Memory B cell (primary cell): ENCODE results near the gene ASCC3.
A peak's percentile ranks its signal among the peaks of the same experiment; 100 is the strongest.

ENCODE experiments used
- ATAC-seq: fragments of 150-1000 bp; cut with Tn5 transposase; 2 replicates; pipeline ENCODE4 v1.10.0; 2021; ENCODE audit warnings: low read depth, mild to moderate bottlenecking, moderate library complexity
- DNase-seq, 2 donors: peaks; one replicate each; pipeline ENCODE4 v3.0.0; 2022; ENCODE audit warnings: low spot score in 2 of 2
- H3K27ac Mint-ChIP-seq: one replicate; pipeline ENCODE4 v1.8.0; 2022; ENCODE audit warnings: mild to moderate bottlenecking, moderate library complexity, mixed read lengths
- H3K27me3 Mint-ChIP-seq: one replicate; pipeline ENCODE4 v1.8.0; 2022; ENCODE audit warnings: mixed read lengths
- H3K36me3 Mint-ChIP-seq: one replicate; pipeline ENCODE4 v1.8.0; 2022; ENCODE audit warnings: mild to moderate bottlenecking, mixed read lengths
- H3K4me1 Mint-ChIP-seq: one replicate; pipeline ENCODE4 v1.8.0; 2022; ENCODE audit warnings: mixed read lengths
- H3K4me3 Mint-ChIP-seq: one replicate; pipeline ENCODE4 v1.8.0; 2022; ENCODE audit warnings: mild to moderate bottlenecking, moderate library complexity, mixed read lengths
- H3K9me3 Mint-ChIP-seq: one replicate; pipeline ENCODE4 v1.8.0; 2022; ENCODE audit warnings: mixed read lengths

Gene ASCC3

GRCh38 chr6:100712997-100713396 lies 168.1 kb downstream of the ASCC3 start:
- H3K27me3 Mint-ChIP-seq, result no peaks in the 10 kb centered on the region
- H3K36me3 Mint-ChIP-seq, result peaks cover 16% of the 10 kb centered on the region
- H3K9me3 Mint-ChIP-seq, result no peaks in the 10 kb centered on the region
- DNase-seq (no peak), ATAC-seq (no peak)
- H3K4me1 Mint-ChIP-seq, result no peaks in the 10 kb centered on the region
- H3K27ac Mint-ChIP-seq, result peak overlapping the region; percentile 2
- no peak overlapping the region for H3K4me3 Mint-ChIP-seq

GRCh38 chr6:100706491-100706890 lies 174.6 kb downstream of the ASCC3 start:
- DNase-seq, result no peak
- Mint-ChIP-seq H3K9me3 (peaks cover 8% of the 10 kb centered on the region), H3K27me3 (no peaks in the 10 kb centered on the region), H3K4me1 (no peaks in the 10 kb centered on the region), H3K4me3 (no peak overlapping the region), H3K27ac (no peak overlapping the region), H3K36me3 (peaks cover 18% of the 10 kb centered on the region)
- ATAC-seq, result no peak

- Mint-ChIP-seq H3K9me3 (peaks cover 10% of the 10 kb centered on the region), H3K36me3 (peaks cover 28% of the 10 kb centered on the region), H3K4me1 (no peaks in the 10 kb centered on the region), H3K27me3 (no peaks in the 10 kb centered on the region), H3K4me3 (no peak overlapping the region), H3K27ac (no peak overlapping the region)
- DNase-seq (no peak), ATAC-seq (no peak)
These were observed 176.2 kb downstream of the ASCC3 start for GRCh38 chr6:100704961-100705360.

- Mint-ChIP-seq H3K9me3 (peaks cover 15% of the 10 kb centered on the region), H3K27me3 (no peaks in the 10 kb centered on the region), H3K4me3 (no peak overlapping the region), H3K4me1 (no peaks in the 10 kb centered on the region), H3K27ac (no peak overlapping the region), H3K36me3 (peaks cover 33% of the 10 kb centered on the region)
- no peak for ATAC-seq
- no peak for DNase-seq
These were observed 179.4 kb downstream of the ASCC3 start for GRCh38 chr6:100701728-100702127.

GRCh38 chr6:100700009-100700408 lies 181.1 kb downstream of the ASCC3 start:
- ATAC-seq (no peak), DNase-seq (no peak)
- H3K9me3 Mint-ChIP-seq, result peaks cover 15% of the 10 kb centered on the region
- peaks cover 31% of the 10 kb centered on the region for H3K36me3 Mint-ChIP-seq
- no peak overlapping the region for H3K27ac Mint-ChIP-seq
- no peaks in the 10 kb centered on the region for H3K27me3 Mint-ChIP-seq
- no peak overlapping the region for H3K4me3 Mint-ChIP-seq
- no peaks in the 10 kb centered on the region for H3K4me1 Mint-ChIP-seq

- peaks cover 5% of the 10 kb centered on the region for H3K9me3 Mint-ChIP-seq
- H3K36me3 Mint-ChIP-seq, result peaks cover 13% of the 10 kb centered on the region
- ATAC-seq, result no peak
- H3K4me1 Mint-ChIP-seq, result no peaks in the 10 kb centered on the region
- H3K27me3 Mint-ChIP-seq, result no peaks in the 10 kb centered on the region
- no peak for DNase-seq
- H3K4me3 Mint-ChIP-seq, result no peak overlapping the region
- no peak overlapping the region for H3K27ac Mint-ChIP-seq
These were observed 185.7 kb downstream of the ASCC3 start for GRCh38 chr6:100695445-100695844.

- ATAC-seq (no peak), DNase-seq (no peak)
- no peaks in the 10 kb centered on the region for H3K27me3 Mint-ChIP-seq
- H3K9me3 Mint-ChIP-seq, result no peaks in the 10 kb centered on the region
- H3K4me3 Mint-ChIP-seq, result no peak overlapping the region
- no peaks in the 10 kb centered on the region for H3K4me1 Mint-ChIP-seq
- no peak overlapping the region for H3K27ac Mint-ChIP-seq
- peaks cover 5% of the 10 kb centered on the region for H3K36me3 Mint-ChIP-seq
These were observed 187.7 kb downstream of the ASCC3 start for GRCh38 chr6:100693249-100693927.

- H3K27me3 Mint-ChIP-seq, result no peaks in the 10 kb centered on the region
- no peaks in the 10 kb centered on the region for H3K4me1 Mint-ChIP-seq
- no peak overlapping the region for H3K27ac Mint-ChIP-seq
- no peak for DNase-seq
- H3K36me3 Mint-ChIP-seq, result peaks cover 8% of the 10 kb centered on the region
- H3K9me3 Mint-ChIP-seq, result peaks cover 2% of the 10 kb centered on the region
- ATAC-seq, result no peak
- no peak overlapping the region for H3K4me3 Mint-ChIP-seq
These were observed 189.2 kb downstream of the ASCC3 start for GRCh38 chr6:100691972-100692371.

GRCh38 chr6:100686216-100686615 lies 194.9 kb downstream of the ASCC3 start:
- no peaks in the 10 kb centered on the region for H3K27me3 Mint-ChIP-seq
- peaks cover 12% of the 10 kb centered on the region for H3K36me3 Mint-ChIP-seq
- DNase-seq, result no peak
- no peaks in the 10 kb centered on the region for H3K4me1 Mint-ChIP-seq
- no peak for ATAC-seq
- no peak overlapping the region for H3K27ac Mint-ChIP-seq
- peaks cover 2% of the 10 kb centered on the region for H3K9me3 Mint-ChIP-seq
- H3K4me3 Mint-ChIP-seq, result no peak overlapping the region

- no peak for DNase-seq
- H3K27me3 Mint-ChIP-seq, result no peaks in the 10 kb centered on the region
- H3K4me1 Mint-ChIP-seq, result no peaks in the 10 kb centered on the region
- no peak overlapping the region for H3K4me3 Mint-ChIP-seq
- H3K27ac Mint-ChIP-seq, result no peak overlapping the region
- H3K36me3 Mint-ChIP-seq, result peaks cover 12% of the 10 kb centered on the region
- H3K9me3 Mint-ChIP-seq, result peaks cover 2% of the 10 kb centered on the region
- ATAC-seq, result no peak
These were observed 195.4 kb downstream of the ASCC3 start for GRCh38 chr6:100685747-100686146.

- ATAC-seq (no peak), DNase-seq (no peak)
- Mint-ChIP-seq H3K27me3 (no peaks in the 10 kb centered on the region), H3K4me1 (no peaks in the 10 kb centered on the region), H3K9me3 (no peaks in the 10 kb centered on the region), H3K27ac (peak overlapping the region; percentile 29), H3K36me3 (no peaks in the 10 kb centered on the region), H3K4me3 (no peak overlapping the region)
These were observed 201.0 kb downstream of the ASCC3 start for GRCh38 chr6:100680163-100680562.

GRCh38 chr6:100678027-100678426 lies 203.1 kb downstream of the ASCC3 start:
- H3K27me3 Mint-ChIP-seq, result no peaks in the 10 kb centered on the region
- ATAC-seq (no peak), DNase-seq (no peak)
- H3K27ac Mint-ChIP-seq, result no peak overlapping the region
- H3K36me3 Mint-ChIP-seq, result peaks cover 3% of the 10 kb centered on the region
- no peaks in the 10 kb centered on the region for H3K4me1 Mint-ChIP-seq
- H3K4me3 Mint-ChIP-seq, result no peak overlapping the region
- no peaks in the 10 kb centered on the region for H3K9me3 Mint-ChIP-seq

- Mint-ChIP-seq H3K27me3 (no peaks in the 10 kb centered on the region), H3K36me3 (peaks cover 3% of the 10 kb centered on the region), H3K27ac (no peak overlapping the region), H3K4me3 (no peak overlapping the region), H3K4me1 (no peaks in the 10 kb centered on the region), H3K9me3 (no peaks in the 10 kb centered on the region)
- ATAC-seq (no peak), DNase-seq (no peak)
These were observed 203.9 kb downstream of the ASCC3 start for GRCh38 chr6:100677240-100677639.

GRCh38 chr6:100673641-100674040 lies 207.5 kb downstream of the ASCC3 start:
- peaks cover 1% of the 10 kb centered on the region for H3K9me3 Mint-ChIP-seq
- DNase-seq (no peak), ATAC-seq (no peak)
- no peaks in the 10 kb centered on the region for H3K4me1 Mint-ChIP-seq
- H3K27me3 Mint-ChIP-seq, result no peaks in the 10 kb centered on the region
- H3K36me3 Mint-ChIP-seq, result peaks cover 11% of the 10 kb centered on the region
- no peak overlapping the region for H3K27ac Mint-ChIP-seq
- H3K4me3 Mint-ChIP-seq, result no peak overlapping the region

GRCh38 chr6:100671740-100672139 lies 209.4 kb downstream of the ASCC3 start:
- ATAC-seq (no peak), DNase-seq (no peak)
- Mint-ChIP-seq H3K27ac (no peak overlapping the region), H3K9me3 (peaks cover 1% of the 10 kb centered on the region), H3K36me3 (peaks cover 18% of the 10 kb centered on the region), H3K4me3 (no peak overlapping the region), H3K27me3 (no peaks in the 10 kb centered on the region), H3K4me1 (no peaks in the 10 kb centered on the region)
